Epithelial cell of esophagus (primary cell): ENCODE measurements around the gene DOK7.

Source experiments
- DNase-seq: peaks from one replicate; pipeline ENCODE4 v3.0.0; 2010; ENCODE audit warnings: low read depth
- H3K4me3 ChIP-seq: 2 replicates; pipeline ENCODE4 v1.5.1; 2011; ENCODE audit warnings: mild to moderate bottlenecking, low read length, control low read depth
- CTCF ChIP-seq: IDR thresholded peaks from 2 replicates; pipeline ENCODE4 v1.5.1; 2011; ENCODE audit warnings: low read depth, mild to moderate bottlenecking, low read length, control low read depth, inconsistent platforms; ENCODE audit not compliant: insufficient read depth; ENCODE audit errors: missing control alignments

The DOK7 gene

DNA sequence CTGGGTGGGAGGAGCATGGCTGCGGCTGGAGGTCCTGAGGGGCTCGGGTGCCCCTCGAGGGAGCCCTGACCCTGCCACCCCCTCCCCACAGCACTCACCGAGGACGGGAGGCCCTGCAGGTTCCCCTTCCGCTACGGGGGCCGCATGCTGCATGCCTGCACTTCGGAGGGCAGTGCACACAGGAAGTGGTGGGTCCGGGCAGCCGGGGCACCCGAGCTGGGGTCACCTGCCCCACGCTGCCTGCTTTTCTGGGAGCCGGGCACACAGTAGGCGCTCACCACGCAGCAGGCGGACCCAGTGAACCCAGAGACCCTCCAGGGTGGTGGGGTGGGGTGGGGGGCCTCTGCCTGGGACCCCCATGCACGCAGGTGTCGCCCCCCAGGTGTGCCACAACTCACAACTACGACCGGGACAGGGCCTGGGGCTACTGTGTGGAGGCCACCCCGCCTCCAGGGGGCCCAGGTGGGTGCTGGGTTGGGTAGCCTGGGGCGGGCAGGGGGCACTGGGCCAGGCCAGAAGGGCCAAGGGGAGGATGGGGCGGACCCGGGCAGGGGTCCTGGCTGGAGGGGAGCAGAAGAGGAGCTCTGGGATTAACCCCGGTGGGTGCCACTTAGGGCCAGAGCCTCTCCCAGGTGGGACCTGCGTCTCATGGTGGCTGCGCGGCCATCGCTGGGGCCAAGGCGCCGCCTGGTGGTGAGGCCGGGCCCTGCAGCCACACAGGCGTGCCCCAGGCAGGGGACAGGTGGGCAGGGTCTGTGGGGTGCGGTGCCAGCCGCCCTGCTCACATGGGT is 20.0 kb upstream of the DOK7 start:
- DNase-seq, result peak; percentile 42
- peak; percentile 72 for TF ChIP-seq CTCF
- H3K4me3 ChIP-seq, result no peak overlapping the region

DNA sequence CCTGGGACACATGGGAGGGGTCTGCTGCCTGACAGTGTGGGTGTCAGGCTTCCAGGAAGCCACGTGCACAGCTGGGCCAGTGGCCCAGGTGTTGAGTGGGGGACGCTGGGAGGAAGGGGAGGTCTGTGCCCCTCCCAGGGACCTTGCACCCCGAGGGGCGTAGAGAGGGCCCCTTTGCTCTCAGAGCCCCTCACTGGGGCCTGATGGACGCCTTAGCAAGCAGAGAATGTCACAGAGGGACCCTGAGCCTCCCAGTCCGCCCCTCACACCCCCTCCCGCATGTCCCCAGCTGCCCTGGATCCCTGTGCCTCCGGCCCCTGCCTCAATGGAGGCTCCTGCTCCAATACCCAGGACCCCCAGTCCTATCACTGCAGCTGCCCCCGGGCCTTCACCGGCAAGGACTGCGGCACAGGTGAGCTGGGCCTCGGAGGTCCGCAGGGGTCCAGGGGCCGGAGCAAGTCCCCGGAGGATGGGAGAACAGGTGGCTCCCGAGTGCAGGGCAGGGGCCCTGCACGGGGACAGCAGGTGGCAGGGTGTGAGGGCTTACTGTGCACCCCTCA is 19.3 kb upstream of the DOK7 start:
- no peak for DNase-seq
- TF ChIP-seq CTCF, result no peak
- no peak overlapping the region for H3K4me3 ChIP-seq

GRCh38 chr4:3444351-3445110 is 18.6 kb upstream of the DOK7 start:
- no peak for DNase-seq
- H3K4me3 ChIP-seq, result no peak overlapping the region
- no peak for TF ChIP-seq CTCF

GRCh38 chr4:3445111-3445820 is 17.8 kb upstream of the DOK7 start:
- DNase-seq, result no peak
- no peak overlapping the region for H3K4me3 ChIP-seq
- no peak for TF ChIP-seq CTCF

GRCh38 chr4:3445829-3446545 is 17.1 kb upstream of the DOK7 start:
- H3K4me3 ChIP-seq, result no peak overlapping the region
- TF ChIP-seq CTCF, result no peak
- no peak for DNase-seq

- no peak for TF ChIP-seq CTCF
- DNase-seq, result no peak
- no peak overlapping the region for H3K4me3 ChIP-seq
Observed at GRCh38 chr4:3446631-3447320, 16.3 kb upstream of the DOK7 start.
